HG03342 (cell line): ENCODE results near the gene MDN1.

ENCODE experiments used
- ATAC-seq: cut with Tn5 transposase; IDR thresholded peaks from one replicate; pipeline ENCODE4 v1.9.1; 2021; ENCODE audit warnings: mild to moderate bottlenecking, moderate library complexity; ENCODE audit not compliant: unreplicated experiment

Gene MDN1

DNA sequence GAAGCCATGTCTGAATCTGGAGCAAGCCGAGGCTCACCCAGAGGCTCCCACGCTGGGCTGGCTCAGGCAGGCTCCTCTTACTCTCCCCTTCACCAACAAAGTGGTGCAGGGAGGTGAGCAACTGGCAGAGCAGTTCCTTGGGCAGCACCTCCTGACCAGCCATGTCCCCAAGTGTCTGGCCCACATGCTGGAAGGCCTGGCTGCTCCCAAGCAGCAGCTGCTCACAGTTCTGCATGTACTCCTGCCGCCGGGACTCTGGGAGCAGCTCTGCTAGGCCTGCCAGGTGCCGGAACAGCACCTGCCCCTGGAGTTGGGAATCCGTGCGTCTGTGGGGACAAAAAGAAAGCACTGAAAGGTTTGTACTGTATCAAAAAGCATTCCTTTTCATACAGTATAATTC, 123.9 kb downstream of the MDN1 start:
- ATAC-seq = no peak

DNA sequence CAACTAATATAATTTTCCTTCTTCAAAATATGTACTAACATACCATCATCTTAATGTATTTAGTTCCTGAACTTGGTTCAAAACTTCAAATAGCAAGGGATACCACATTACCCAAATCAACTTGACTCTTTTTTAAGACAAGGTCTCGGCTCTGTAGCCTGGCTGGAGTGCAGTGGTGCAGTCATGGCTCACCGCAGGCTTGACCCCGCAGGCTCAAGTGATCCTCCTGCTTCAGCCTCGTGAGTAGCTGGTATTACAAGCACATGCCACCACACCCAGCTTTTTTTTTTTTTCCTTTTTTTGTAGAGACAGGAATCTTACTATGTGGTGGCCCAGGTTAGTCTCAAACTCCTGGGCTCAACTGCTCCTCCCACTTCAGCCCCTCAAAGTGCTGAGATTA, 125.2 kb downstream of the MDN1 start:
- ATAC-seq = no peak

DNA sequence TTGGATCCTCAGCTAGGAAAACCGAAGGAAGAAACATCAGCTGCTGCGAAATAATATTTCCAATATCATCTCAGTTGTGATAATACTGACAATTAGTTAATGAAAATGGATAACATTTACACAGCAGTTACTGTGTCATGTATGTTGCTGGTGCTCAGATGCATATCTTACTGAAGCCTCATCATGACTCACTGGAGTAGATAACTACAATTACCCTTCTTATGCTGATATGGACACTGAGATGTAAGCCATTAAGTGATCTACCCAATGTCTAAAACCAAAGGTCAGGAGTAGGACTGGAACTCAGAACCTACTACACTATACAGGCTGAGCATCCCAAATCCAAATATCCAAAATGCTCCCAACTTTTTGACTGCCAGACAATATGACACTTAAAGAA, 126.4 kb downstream of the MDN1 start:
- ATAC-seq = no peak

GRCh38 chr6:89692256-89692655, 127.3 kb downstream of the MDN1 start:
- no peak for ATAC-seq

- ATAC-seq = no peak
Measured at GRCh38 chr6:89690944-89691324, 128.7 kb downstream of the MDN1 start.

DNA sequence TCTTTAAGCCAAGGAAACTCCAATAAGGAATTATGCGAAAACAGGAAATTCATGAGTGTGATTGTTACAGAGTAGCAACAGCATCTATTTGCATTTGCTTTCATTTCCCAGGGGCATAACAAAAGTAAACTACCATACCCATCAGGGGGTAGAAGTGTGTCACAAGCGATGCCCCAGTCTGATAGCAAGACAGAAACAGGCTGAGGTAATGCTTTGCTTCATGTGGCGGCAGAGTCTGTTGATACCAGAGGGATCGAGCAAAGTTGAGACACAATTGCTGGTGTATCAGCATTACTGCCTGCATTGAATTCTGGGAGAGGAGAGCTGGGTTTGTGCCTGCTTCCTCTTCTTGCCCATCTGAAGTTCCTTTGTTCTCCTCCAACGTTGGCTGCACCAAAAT, 129.9 kb downstream of the MDN1 start:
- no peak for ATAC-seq

GRCh38 chr6:89688328-89688727, 131.3 kb downstream of the MDN1 start:
- no peak for ATAC-seq

GRCh38 chr6:89685311-89685710, 134.3 kb downstream of the MDN1 start:
- ATAC-seq = no peak

GRCh38 chr6:89682991-89683390, 136.6 kb downstream of the MDN1 start:
- no peak for ATAC-seq

DNA sequence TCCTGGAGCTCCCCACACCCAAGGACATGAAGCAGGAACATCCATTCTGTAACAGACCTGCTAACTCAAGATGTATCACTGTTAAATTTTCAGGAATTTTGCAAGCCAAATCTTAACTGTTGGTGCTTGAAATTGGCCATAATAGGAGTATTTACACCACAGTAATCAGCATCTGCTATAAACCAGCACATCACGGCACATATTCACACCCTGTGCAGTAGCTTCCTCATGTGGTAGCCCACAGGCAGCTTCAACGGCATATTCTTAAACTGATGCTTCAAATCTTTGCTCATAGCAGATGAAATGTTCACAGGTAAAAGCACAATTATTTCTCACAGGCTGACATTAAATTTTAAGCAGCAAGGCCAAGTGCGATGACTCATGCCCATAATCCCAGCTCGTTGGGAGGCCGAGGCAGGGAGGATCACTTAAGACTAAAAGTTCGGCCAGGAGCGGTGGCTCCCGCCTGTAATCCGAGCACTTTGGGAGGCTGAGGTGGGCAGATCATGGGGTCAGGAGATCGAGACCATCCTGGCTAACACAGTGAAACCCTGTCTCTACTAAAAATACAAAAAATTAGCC, 137.5 kb downstream of the MDN1 start:
- ATAC-seq = no peak

DNA sequence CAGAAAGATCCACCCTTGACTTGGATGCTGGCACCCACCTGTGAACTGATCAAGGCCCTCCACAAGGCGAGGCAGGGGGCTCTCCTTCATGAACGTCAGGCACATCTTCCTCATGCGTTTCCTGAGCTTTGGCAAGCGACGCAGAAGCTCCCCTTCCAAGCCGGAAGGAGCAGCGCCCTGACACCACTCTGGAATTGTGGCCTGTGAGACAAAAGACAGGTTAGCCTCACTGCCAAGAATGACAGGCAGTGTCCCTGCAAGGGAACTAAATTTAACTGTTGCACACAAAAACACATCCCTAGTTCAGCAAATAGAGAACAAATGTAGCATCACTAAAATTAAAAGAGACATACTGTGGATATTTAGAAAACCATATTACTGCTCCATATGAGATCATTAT, 139.0 kb downstream of the MDN1 start:
- no peak for ATAC-seq

DNA sequence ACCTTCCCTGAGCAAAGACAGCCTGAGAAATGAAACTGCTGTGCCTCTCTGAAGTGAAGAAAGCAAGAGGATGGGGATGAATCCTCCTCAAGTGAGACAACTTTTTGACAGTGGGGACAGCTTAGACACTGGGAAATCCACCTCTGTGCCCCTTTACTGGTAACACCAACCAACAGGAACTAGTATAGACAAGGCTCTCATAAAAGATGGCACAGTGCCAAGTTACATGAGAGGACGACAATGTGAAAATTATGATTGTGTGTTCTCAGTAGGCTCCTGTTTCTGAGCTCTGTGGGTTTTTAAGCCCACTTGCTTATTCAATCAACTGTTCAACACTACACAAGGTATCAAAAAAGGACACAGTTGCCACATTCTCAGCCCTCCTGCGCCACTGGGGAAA, 139.4 kb downstream of the MDN1 start:
- ATAC-seq = no peak

DNA sequence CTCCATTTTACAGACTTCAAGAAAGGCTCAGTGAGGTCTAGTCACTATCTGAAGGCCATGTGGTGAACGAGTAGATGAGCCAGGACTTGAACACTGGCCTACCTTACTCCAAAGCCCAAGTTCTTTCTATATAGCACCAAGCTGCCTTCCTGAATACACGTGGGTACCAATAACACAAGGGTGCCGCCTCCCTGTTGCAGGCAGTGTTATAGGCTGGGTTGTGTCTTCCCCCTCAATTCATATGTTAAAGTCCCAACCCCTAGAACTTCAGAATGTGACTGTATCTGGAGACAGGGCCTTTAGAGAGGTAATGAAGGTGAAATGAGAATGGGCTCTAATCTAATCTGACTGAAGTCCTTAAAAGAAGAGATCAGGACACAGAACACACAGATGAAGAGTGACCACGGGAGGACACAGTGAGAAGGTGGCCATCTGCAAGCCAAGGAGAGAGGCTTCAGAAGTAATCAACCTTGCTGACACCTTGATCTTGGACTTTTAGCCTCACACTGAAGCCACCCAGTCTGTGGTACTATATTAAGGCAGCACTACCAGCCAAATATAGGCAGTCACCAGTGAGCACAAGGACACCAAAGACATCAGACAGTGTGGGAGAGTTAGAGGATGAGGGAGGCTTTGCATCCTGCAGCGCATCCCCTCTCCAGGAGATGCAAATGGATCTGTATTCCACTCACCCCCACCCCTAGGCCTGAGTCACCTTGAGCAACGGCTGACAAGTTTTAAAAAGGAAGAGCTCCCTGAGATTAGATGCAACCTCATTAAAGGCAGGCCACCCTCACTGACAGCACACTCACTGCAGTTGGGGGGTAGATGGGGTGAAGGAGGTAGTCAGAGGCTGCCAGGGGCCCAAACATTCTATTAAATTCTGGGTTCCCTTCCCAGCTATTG, 140.1 kb downstream of the MDN1 start:
- no peak for ATAC-seq

- ATAC-seq = no peak
Measured at GRCh38 chr6:89678531-89678930, 141.1 kb downstream of the MDN1 start.

- no peak for ATAC-seq
Measured at GRCh38 chr6:89675949-89676748, 143.4 kb downstream of the MDN1 start.

- no peak for ATAC-seq
Measured at GRCh38 chr6:89670935-89671565, 148.5 kb downstream of the MDN1 start.

- ATAC-seq = no peak
Measured at GRCh38 chr6:89669002-89669401, 150.6 kb downstream of the MDN1 start.

GRCh38 chr6:89667872-89668556, 151.6 kb downstream of the MDN1 start:
- no peak for ATAC-seq

DNA sequence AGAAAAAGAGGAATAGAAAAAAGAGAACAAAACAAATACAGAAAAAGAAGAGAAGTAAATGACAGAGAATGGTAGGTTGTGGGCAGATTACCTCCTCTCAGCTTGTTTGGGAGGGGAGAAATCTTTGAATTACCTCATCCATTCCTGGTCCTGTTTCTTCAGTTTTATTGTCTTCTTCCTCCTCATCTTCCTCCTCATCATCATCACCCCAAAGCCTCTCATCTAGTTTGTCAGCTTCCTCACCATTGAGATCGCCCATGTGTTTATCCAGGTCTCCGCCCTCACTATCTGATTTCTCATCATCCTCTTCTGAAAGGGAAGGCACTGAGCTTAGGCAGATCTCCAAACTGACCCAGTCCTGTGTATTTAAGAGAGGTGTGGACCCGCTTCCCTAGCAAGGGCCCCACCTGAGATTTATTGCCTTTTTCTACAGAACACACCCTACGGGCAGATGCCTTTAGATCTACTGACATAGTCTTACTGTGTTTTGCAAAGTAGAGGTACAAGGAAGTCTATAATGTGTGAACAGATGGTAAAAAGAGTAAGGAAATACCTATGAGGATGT, 156.9 kb downstream of the MDN1 start:
- ATAC-seq = no peak

DNA sequence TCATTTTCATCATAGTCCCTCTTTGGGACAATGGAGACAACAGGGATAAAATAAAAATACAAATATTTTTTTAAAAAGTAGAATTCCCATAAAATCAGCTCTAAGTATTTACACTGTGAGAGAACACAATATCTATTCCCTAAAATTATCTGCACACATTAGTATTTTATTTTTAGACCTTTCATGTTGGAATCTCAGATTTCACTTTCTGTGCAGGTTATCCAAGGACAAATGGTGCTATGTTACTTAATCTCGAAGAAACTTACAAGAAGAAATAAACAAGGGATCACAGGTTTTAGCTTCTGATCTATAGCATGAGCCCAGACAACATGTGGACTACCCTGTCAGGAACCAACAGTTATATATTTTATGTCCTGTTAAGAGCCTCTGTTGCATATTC, 158.0 kb downstream of the MDN1 start:
- ATAC-seq = no peak
